Measurements from ENCODE around the gene PARN.

Gene PARN

DNA sequence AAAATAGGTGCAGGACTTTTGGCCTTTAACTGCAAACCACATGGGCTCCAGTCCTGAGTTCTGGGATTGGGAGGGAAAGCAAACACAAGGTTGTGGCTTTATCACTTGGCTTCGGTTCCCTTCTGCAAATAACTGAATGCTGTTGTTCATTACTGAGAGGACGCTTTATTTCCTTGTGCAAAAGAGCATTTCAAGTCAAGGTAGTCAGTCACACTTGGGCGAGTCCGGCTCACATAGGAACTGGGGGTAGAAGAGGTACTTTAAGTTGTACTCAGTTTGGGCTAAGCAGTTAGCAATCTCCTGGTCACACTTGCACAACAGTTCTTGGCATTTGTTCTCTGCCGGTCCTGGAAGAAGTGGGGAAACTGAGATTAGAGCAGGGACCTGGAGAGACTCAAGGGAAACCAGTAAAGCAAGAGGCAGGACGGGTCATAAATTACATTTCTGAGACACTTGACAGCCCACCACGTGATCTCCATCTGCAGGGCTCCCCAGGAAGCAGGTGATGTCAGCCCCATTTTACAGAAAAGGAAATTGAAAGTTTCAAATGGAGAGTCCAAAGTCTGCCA lies 42.4 kb upstream of the PARN start:
- TF ChIP-seq, protein P1, sequence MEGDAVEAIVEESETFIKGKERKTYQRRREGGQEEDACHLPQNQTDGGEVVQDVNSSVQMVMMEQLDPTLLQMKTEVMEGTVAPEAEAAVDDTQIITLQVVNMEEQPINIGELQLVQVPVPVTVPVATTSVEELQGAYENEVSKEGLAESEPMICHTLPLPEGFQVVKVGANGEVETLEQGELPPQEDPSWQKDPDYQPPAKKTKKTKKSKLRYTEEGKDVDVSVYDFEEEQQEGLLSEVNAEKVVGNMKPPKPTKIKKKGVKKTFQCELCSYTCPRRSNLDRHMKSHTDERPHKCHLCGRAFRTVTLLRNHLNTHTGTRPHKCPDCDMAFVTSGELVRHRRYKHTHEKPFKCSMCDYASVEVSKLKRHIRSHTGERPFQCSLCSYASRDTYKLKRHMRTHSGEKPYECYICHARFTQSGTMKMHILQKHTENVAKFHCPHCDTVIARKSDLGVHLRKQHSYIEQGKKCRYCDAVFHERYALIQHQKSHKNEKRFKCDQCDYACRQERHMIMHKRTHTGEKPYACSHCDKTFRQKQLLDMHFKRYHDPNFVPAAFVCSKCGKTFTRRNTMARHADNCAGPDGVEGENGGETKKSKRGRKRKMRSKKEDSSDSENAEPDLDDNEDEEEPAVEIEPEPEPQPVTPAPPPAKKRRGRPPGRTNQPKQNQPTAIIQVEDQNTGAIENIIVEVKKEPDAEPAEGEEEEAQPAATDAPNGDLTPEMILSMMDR (IDR thresholded peaks at IDR 0.05), result no peak

DNA sequence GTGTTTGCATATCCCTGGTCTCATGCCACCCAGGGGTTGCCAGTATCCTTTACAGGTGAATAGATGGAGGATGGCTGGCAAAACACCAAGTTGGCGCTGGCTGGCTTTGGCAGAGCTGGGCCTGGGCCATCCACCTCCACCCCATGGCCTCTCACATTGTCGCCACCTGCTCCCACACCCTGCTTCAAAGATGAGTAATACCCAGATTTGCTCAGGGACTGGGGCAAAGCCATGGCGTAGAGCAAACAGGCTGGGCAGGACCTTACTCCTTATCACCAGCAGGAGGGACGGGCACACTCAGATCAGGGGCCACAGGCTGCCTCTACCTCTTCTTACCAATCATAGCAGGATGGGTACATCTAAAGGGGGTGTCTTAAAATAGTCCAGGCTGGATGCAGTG lies 39.7 kb upstream of the PARN start:
- no peak overlapping the region for H3K27ac ChIP-seq
- no peaks in the 10 kb centered on the region for H3K79me2 ChIP-seq
- TF ChIP-seq, protein P1 (IDR thresholded peaks at IDR 0.05), result no peak
- H3K9ac ChIP-seq, result no peak overlapping the region
- H3K27me3 ChIP-seq (ENCODE audit: control insufficient read depth, insufficient read depth, low read length), result no peaks in the 10 kb centered on the region
- H3K36me3 ChIP-seq (ENCODE audit: control insufficient read depth, insufficient read depth, low read length), result no peaks in the 10 kb centered on the region
- no peak overlapping the region for H3K4me3 ChIP-seq (ENCODE audit: low read depth, low read length)
- no peak overlapping the region for H2AFZ ChIP-seq
- H3K4me1 ChIP-seq, result no peaks in the 10 kb centered on the region
- no peaks in the 10 kb centered on the region for H3K9me3 ChIP-seq (ENCODE audit: control insufficient read depth, low read length)
- no peak overlapping the region for H3K4me2 ChIP-seq (ENCODE audit: low read length)

More for the DNA sequence above, 42.4 kb upstream of the PARN start:
- Histone ChIP-seq H3K27ac (no peak overlapping the region), H3K4me1 (no peaks in the 10 kb centered on the region), H3K9me3 (ENCODE audit: control insufficient read depth, low read length) (no peaks in the 10 kb centered on the region), H3K36me3 (ENCODE audit: control insufficient read depth, insufficient read depth, low read length) (no peaks in the 10 kb centered on the region), H3K27me3 (ENCODE audit: control insufficient read depth, insufficient read depth, low read length) (no peaks in the 10 kb centered on the region), H3K9ac (no peak overlapping the region), H3K79me2 (no peaks in the 10 kb centered on the region), H3K4me3 (ENCODE audit: low read depth, low read length) (no peak overlapping the region), H2AFZ (no peak overlapping the region), H3K4me2 (ENCODE audit: low read length) (no peak overlapping the region)

DNA sequence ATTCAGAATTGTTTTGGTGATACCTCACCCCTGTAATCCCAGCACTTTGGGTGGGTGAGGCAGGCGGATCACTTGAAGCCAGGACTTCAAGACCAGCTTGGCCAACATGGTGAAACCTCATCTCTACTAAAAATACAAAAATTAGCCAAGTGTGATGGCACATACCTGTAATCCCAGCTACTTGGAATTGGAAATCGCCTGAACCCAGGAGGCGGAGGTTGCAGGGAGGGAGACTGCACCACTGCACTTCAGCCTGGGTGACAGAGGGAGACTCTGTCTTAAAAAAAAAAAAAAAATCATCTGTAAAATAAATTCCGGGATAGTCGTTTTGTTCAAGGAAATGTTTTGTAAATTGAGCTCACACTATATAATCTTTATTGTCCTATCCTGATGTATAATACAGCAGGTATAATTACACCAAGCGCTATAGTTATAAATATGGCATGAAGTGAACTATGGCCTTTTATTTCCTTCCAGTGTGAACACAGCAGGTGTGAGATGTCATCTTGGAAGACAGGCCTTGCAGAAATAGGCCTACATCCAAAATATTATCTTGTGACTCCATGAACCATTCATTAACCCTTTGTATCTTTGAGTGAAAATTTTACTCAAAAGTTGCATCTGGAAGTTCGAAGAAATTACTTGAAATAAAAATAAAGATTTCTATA lies 38.6 kb upstream of the PARN start:
- Histone ChIP-seq H3K36me3 (ENCODE audit: control insufficient read depth, insufficient read depth, low read length) (no peaks in the 10 kb centered on the region), H3K4me1 (no peaks in the 10 kb centered on the region), H3K27ac (no peak overlapping the region), H3K4me2 (ENCODE audit: low read length) (no peak overlapping the region), H3K4me3 (ENCODE audit: low read depth, low read length) (no peak overlapping the region), H2AFZ (no peak overlapping the region), H3K9me3 (ENCODE audit: control insufficient read depth, low read length) (no peaks in the 10 kb centered on the region), H3K79me2 (no peaks in the 10 kb centered on the region), H3K9ac (no peak overlapping the region), H3K27me3 (ENCODE audit: control insufficient read depth, insufficient read depth, low read length) (no peaks in the 10 kb centered on the region)
- TF ChIP-seq, protein P1 (IDR thresholded peaks at IDR 0.05), result no peak

DNA sequence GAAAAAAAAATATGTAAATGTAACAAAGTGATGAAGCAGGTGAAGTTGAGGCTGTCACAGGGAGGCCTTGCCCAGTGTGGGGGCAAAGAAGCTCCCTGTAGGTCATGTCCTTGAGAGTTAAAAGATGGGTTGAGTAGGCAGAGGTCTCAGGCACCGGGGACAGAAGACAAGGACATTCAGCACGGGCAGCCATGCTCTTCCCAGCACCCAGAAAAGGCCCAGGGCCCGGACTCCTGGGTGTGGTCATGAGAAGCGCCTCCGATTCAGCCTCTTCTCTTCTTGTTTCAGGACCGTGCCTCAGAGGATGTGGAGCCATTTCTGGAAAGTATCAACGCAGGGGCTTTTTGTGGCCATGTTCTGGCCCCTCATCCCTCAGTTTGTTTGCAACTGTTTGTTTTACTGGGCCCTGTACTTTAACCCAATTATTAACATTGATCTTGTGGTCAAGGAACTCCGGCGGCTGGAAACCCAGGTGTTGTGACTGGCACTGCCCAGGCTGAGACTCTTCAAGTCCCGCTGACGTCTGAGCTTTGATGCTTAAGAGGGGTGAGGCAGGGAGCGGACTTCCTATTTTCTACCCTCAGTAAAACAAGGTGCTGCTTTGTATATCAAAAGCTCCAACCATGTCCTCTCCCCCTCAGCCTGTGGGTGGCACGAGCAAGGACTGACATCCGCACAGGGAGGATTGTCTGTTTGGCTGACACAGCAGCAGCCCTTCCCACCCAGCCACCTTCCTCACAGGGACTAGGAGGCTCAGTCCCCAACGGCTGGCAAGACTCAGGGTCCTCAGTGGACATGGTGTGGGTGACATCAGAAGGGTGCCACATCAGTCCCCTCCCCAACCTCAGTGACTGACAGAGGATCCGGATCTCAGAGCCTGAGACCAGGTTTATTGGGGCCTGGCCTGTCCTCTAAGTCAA lies 37.5 kb upstream of the PARN start:
- H3K9ac ChIP-seq, result no peak overlapping the region
- H3K27ac ChIP-seq, result no peak overlapping the region
- H3K36me3 ChIP-seq (ENCODE audit: control insufficient read depth, insufficient read depth, low read length), result no peaks in the 10 kb centered on the region

More for the DNA sequence above, 37.5 kb upstream of the PARN start:
- Histone ChIP-seq H3K79me2 (no peaks in the 10 kb centered on the region), H3K27me3 (ENCODE audit: control insufficient read depth, insufficient read depth, low read length) (no peaks in the 10 kb centered on the region), H3K4me2 (ENCODE audit: low read length) (no peak overlapping the region), H3K9me3 (ENCODE audit: control insufficient read depth, low read length) (no peaks in the 10 kb centered on the region), H3K4me1 (no peaks in the 10 kb centered on the region), H3K4me3 (ENCODE audit: low read depth, low read length) (no peak overlapping the region), H2AFZ (no peak overlapping the region)
- TF ChIP-seq, protein P1 (IDR thresholded peaks at IDR 0.05), result no peak

All from parathyroid adenoma (tissue), 2 donors.